NCI-H1105 treated with DMSO at 0.1 percent for 48 hours (cell line): ENCODE results near the gene TRA2B.

Experiments used
- DNase-seq: peaks from one replicate; lab custom pipeline; 2025; lab: John Stamatoyannopoulos, UW

Gene TRA2B

DNA sequence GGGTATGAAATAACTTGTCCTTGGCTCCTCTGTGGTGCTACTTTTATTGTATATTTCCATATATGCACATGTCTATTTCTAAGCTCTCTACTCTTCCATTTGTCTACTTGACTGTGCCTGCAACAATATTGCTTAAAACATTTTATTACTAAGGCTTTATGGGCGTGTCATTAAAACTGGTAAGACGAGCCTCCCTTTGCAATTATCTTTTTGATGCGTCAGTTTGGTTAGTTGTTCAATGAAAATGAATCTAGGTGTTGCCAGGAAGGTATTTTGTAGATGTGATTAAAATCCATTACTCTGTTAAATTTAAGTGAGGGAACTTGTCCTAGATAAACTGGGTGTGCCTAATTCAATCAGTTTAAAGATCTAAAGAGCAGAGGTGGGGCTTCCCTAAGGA is 12.9 kb upstream of the TRA2B start:
- no peak for DNase-seq

DNA sequence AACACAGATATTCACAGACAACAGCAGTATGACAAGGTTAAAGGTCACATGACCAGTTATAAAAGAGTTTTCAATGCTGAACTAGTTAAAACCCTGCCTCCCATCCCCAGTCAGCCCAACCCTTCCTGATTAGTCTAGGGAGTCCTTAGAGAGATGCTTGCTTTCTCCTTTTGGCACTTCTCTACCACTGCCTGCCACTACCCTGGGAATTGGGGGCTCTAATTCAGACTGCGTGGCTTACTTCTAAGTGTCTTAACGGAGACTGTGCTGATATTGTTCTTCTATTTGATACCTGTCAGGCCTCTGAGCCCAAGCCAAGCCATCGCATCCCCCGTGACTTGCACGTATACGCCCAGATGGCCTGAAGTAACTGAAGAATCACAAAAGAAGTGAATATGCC is 11.7 kb upstream of the TRA2B start:
- no peak for DNase-seq

GRCh38 chr3:185948292-185948691 is 10.5 kb upstream of the TRA2B start:
- DNase-seq: no peak

DNA sequence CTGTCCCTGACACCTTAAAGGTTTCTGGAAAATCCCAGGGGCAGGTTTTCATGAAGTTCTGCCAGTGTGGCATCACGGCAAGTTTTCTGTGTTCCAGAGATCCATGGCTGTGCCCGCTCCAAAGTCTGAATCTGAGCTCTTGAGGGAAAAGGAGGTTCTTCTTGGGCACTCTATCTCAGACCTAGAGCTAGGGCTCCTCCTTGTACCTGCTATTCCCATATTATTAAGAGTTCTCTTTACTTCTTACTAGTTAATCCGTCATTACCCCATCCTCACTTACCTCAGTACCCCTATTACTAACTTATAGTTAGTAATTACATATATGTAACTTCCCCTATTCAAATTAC is 5.9 kb upstream of the TRA2B start:
- no peak for DNase-seq

DNA sequence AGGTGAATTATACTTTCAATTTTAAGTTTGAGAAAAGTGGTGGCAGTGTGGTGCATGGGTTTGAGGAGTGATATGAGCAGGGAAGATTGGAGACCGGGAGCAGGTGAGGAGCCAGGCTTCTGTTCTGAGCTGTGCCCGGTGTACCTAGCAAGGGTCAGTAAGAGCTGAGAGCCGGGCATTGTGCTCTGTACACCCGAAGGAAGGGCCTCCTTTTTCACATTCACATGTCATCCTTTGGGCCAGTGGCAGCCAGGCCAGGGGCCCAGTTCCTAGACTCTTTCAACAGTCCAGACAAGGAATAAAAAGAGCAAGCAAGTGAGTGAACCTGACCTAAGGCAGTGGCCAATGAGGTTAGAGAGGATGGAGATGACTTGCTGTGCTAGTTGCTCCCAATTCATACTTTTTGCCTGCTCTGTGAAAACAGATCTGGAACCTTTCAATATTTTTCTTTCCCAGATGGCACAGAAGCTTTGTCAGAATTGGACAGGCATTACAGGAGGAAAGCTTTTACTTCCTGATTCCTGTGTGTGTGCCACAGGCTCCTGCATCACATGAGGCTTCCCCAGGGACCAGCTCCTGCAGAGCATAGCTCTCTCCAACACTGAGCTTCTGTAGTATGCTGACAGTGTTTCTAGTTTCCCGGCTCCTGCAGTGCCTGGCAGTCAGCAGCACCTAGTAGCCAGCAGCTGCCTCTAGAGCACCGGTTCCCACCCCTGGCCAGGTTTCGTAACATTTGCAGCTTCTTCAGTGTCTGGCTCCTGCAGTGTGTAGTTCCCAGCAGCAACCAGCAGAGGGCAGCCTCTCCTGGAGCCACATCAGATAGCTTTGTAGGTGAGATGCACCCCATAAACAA is 5.3 kb upstream of the TRA2B start:
- peak; percentile 87 for DNase-seq

DNA sequence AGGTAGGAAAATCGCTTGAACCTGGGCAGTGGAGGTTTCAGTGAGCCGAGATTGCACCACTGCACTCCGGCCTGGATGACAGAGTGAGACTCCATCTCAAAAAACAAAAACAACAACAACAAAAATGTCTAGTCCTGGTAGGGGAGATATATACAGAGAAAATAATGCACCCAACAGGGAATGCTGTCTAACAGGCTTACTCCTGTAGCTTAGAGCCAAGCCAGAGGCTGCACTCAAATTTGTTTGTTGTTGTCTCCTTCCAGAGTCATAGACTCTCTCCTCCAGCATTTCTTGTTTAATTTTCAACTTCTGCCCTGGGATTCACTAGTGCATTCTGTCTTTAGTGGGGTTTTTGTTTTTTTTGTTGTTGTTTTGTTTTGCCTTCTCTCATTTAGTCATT is 4.6 kb upstream of the TRA2B start:
- no peak for DNase-seq

GRCh38 chr3:185940951-185941350 is 3.1 kb upstream of the TRA2B start:
- DNase-seq: no peak

DNA sequence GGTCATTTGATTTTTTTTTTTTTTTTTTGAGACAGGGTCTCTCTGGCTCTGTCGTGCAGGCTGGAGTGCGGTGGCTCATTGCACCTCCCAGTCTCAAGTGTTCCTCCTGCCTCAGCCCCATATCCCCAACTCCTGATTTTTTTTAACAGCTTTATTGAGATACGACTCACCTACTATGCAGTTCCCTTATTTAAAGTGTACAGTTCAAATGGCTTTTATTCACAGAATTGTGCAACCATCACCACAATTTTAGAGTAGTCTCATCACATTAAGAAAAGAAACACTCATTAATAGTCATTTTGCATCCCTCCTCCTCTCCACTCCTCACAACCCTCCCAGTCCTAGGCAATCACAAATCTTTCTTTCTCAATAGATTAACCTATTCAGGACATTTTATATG is 1.9 kb upstream of the TRA2B start:
- no peak for DNase-seq

DNA sequence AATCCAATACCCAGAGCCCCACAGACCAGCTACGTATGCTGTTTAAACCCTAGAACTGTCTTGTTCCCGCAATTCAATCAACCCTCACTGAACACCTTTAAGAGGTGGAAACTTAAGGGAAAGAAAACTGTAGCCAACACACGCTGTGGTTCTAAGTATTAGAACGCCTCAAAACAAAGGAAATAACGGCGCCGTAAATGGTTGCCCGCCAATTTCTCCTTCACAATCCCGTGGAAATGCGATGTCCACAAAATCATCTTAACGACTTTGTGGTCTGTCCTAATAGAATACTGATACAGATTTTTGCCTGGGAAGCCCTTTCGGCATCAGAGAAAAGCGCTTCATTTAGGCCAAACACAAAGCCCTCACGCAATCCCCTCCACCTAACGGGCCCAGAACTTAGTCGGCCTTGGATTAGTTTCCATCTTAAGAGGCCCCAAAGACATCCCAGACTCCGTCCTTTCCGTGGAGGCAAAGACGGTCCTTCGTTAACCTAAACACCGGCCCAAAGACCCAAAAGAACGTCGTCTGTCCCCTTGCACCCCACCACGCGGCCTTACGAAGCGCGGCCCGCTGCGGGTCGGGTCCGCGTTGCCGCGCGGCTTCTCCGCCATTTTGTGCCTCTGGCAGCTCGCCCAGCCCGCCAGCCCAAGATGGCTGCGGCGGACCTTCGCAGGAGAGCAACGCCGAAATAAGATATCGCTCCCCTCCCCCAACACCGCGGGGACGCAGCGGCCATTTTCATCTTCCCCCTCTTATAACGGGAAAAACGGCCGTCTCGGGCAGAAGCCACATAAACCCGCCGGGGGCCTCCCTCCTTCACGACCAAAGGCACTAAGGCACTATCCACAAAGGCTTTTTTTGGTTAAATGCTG is 763 bp downstream of the TRA2B start:
- peak; percentile 93 for DNase-seq

DNA sequence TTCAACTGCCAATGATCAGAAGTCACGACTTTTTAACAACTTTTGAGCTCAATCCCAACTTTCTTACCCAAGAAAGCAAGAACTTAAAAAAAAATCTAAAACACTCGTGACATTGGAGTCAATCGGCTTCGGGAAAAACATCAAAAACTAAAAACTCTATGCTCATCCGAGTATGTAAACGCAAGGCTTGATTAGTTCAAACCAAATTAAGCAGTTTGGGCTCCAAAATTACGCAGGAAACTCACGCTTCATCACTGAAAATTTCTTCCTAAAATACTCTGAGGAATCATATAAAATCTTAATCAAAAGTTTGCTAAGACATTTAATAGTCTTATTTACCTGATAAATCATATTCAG is 1.6 kb downstream of the TRA2B start:
- DNase-seq: no peak

GRCh38 chr3:185935465-185936272 is 2.1 kb downstream of the TRA2B start:
- DNase-seq: peak; percentile 25

- no peak for DNase-seq
These were observed 2.9 kb downstream of the TRA2B start for GRCh38 chr3:185934767-185935464.

- DNase-seq: peak; percentile 20
These were observed 3.6 kb downstream of the TRA2B start for GRCh38 chr3:185934174-185934557.

GRCh38 chr3:185933374-185934173 is 4.2 kb downstream of the TRA2B start:
- no peak for DNase-seq

DNA sequence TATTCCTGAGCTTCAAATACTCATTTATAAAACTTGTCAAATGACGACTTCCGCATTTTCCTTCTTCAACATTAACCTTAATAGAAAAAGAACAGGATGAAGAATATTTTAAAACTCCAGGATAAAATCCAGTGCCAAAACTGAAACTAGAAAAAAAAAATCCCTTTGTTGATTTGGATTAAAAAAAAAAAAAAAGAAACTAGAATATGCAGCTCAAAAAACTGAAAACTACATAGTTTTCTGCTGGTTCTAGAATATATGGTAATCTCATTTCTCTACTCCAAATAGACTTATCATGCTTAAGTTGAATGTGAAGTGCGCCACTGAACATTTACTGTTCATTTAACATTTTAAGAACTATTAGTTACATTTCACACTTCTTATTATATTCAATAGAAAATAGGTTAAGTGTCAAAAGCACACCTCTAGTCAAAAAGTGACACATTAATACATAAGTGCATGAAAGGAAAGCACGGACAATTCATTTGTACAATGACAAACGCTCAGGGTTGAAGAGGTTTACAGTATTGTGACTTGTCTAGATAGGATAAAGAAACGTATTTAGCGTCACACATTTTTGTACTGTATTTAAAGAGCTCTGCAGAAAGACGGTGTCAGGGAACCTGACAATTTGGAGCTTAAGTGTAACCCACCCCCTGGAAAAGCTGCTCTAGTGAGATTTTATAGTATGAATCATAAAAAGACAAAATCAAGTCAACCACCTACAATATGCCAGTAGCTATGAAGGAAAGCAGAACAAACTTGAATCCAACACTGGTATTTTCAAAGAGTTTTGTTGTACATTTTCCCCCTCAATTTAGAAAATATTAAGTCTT is 5.8 kb downstream of the TRA2B start:
- no peak for DNase-seq

GRCh38 chr3:185930393-185931107 is 7.3 kb downstream of the TRA2B start:
- DNase-seq: no peak

DNA sequence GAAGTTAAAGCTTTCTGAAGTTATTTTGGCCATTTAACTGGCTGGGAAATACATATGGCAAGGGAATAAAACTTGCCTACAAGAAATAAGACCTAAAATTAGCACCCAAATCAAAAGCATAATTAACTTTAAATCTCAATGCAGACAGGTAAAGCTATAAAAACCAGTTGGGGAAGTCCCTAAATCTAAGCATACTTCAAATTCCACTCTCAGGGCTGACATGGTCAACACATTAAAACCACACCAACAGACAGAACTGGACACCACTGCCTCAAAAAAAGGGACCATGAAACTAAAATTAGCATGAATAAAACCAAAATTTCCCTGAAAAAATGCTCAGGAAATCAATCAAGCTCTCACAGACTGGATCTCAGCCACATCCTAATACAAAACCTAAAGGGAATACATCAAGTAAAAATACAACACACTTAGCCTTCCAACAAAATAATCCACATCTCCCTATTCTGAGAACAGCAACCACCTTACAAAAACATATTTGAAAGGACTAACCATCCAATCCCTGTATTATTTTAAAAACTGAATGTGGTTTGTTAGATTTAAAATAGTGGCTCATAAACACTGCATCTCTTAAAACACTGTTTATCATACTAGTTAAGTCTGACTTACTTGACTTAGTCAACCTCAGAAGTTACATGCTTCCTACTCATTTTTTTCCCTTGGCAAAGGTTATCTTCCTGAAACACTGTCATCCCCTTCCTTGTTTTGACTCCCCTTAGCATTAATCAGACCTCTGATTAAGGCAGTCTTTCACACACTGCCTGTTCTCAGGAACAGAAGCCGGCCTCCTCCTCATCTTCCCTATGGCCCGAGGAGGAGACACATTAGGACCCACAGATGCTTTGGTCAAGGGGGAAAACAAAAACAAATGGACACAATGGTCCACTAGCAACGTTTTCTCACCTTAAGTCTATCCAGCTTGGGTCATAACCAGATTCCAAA is 8.3 kb downstream of the TRA2B start:
- no peak for DNase-seq

- DNase-seq: no peak
These were observed 9.3 kb downstream of the TRA2B start for GRCh38 chr3:185928496-185928895.
